ENCODE results near the gene OCSTAMP. TPM values are rescaled to one million over a fixed set of nuclear protein-coding genes. Genes with fewer than 3 reads are reported as not detected.

The OCSTAMP gene
- total RNA-seq, 4 donors from 2014 or later = not detected

DNA sequence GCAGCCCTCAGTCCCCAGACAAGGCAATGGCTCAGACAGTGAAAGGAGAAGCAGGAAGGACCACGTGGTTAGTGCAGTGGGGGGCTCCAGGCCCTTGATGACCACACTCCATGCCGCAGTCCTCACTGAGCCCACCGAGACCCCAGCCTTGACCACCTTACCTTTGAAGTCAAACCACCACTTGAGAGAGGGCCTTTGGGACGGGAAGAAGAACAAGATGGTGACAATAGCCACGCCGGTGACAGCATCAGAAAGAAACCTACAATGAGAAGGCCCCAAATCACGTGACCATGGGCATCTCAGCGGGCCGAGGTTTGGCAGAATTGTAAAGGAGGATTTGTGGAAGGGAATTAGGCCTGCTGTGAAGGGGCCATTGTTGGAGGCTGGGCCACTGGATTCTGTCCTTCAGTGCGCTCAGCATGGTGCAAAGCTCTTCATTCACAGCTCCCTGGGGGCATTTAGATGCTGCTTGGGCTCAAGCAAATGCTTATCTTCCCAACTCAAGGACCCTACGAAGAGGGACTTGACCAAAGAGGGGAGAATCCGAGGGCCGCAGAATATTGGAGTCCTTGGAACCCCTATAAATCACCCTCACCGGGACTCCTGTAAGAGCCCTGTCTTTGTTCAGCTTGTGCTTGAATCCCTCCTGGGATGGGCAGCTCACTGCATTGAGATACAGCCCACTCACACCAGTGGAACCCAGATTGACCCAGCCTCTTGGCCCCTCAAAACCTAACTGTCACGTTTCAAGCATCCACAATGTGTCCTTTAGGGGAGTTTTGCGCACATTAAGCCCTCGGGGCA is 33.2 kb upstream of the OCSTAMP start:
- no peaks in the 10 kb centered on the region for H3K4me1 ChIP-seq
- no peaks in the 10 kb centered on the region for H3K27me3 ChIP-seq
- H3K9me3 ChIP-seq = no peaks in the 10 kb centered on the region
- no peak overlapping the region for H3K4me3 ChIP-seq
- intact Hi-C loops (cut with DNase I) = no loop called here
- H3K27ac ChIP-seq = no peak overlapping the region
- TF ChIP-seq POLR2A (IDR thresholded peaks at IDR 0.05) = no peak
- TF ChIP-seq, protein P1, sequence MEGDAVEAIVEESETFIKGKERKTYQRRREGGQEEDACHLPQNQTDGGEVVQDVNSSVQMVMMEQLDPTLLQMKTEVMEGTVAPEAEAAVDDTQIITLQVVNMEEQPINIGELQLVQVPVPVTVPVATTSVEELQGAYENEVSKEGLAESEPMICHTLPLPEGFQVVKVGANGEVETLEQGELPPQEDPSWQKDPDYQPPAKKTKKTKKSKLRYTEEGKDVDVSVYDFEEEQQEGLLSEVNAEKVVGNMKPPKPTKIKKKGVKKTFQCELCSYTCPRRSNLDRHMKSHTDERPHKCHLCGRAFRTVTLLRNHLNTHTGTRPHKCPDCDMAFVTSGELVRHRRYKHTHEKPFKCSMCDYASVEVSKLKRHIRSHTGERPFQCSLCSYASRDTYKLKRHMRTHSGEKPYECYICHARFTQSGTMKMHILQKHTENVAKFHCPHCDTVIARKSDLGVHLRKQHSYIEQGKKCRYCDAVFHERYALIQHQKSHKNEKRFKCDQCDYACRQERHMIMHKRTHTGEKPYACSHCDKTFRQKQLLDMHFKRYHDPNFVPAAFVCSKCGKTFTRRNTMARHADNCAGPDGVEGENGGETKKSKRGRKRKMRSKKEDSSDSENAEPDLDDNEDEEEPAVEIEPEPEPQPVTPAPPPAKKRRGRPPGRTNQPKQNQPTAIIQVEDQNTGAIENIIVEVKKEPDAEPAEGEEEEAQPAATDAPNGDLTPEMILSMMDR (IDR thresholded peaks at IDR 0.05) = no peak
- DNase-seq = no peak
- WGBS, 2 donors = 73 to 81% methylated on average over 15 to 16 of the region's 17 CpGs
- H3K36me3 ChIP-seq = no peaks in the 10 kb centered on the region

DNA sequence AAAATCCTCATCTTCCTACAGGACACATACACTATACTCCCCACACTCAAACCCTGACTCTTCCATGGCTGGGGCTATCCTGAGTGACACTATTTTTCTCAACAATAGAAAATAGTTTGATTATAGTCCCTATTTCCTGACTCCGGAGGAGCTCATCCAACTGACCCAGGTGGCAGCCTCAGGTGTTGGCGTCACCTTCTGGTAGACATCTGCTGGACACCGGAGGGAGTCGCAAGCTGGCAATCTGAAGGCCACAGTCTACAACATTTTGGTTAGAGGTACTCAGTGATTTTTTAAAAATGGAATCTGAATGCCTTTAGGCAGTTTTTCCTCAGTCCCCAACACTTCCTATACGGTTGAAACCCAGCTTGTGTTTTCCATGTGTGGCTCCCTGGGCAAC is 32.2 kb upstream of the OCSTAMP start:
- intact Hi-C loops (cut with DNase I) = no loop called here
- Histone ChIP-seq H3K4me3 (no peak overlapping the region), H3K27ac (no peak overlapping the region), H3K9me3 (no peaks in the 10 kb centered on the region), H3K4me1 (no peaks in the 10 kb centered on the region), H3K27me3 (no peaks in the 10 kb centered on the region), H3K36me3 (no peaks in the 10 kb centered on the region)
- whole genome bisulfite sequencing, 2 donors = 90 to 93% methylated on average over 5 of the region's 5 CpGs
- no peak for TF ChIP-seq POLR2A (IDR thresholded peaks at IDR 0.05)
- TF ChIP-seq, protein P1 (IDR thresholded peaks at IDR 0.05) = no peak
- no peak for DNase-seq

DNA sequence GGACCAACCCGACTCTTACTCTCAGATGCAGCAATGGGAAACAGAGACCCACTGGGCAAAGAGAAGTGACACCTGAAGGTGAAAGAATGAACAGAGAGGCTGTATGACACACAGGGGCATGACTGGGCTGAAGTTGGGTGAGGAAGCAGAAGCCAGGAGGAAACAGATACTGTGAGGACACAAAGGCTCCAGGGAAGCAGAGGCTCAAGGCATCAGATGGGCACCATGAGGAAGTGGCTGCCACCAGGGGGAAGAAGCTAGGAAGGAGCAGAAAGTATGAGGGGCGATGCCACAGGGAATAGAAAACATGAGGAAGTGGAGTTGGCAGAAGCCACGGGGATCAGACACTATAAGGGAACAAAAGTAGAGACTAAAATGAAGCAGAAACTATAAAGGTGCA is 30.9 kb upstream of the OCSTAMP start:
- intact Hi-C loops (cut with DNase I) = no loop called here
- DNase-seq = no peak
- no peak overlapping the region for H3K27ac ChIP-seq
- WGBS, 2 donors = 64 to 83% methylated on average over 2 to 3 of the region's 3 CpGs
- H3K4me1 ChIP-seq = no peaks in the 10 kb centered on the region
- no peaks in the 10 kb centered on the region for H3K9me3 ChIP-seq
- no peaks in the 10 kb centered on the region for H3K27me3 ChIP-seq
- TF ChIP-seq, protein P1 (IDR thresholded peaks at IDR 0.05) = no peak
- TF ChIP-seq POLR2A (IDR thresholded peaks at IDR 0.05) = no peak
- H3K4me3 ChIP-seq = no peak overlapping the region
- no peaks in the 10 kb centered on the region for H3K36me3 ChIP-seq

DNA sequence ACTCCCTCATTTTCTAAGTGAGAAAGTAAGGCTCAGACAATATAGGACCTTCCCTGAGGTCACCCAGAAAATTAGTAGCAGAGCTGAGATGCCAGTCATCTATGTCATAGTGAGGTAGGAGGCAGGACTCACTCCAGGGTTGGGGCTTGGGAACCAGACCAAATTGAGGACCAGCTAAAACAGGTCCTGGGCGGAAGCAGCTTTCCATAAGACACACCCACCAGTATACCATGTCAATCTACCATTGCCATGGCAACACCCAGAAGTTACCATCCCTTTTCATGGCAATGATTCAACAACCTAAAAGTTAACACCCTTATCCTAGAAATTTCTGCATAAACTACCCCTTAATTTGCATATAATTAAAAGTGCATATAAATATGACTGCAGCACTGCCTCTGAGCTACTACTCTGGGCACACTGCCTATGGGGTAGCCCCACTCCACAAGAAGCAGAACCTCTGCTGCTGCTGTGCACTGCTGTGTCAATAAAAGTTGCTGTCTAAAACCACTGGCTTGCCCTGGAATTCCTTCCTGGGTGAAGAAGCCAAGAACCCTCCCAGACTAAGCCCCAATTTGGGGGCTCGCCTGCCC is 30.3 kb upstream of the OCSTAMP start:
- H3K27me3 ChIP-seq = no peaks in the 10 kb centered on the region
- no peak overlapping the region for H3K27ac ChIP-seq
- no peaks in the 10 kb centered on the region for H3K36me3 ChIP-seq
- H3K9me3 ChIP-seq = no peaks in the 10 kb centered on the region
- intact Hi-C loops (cut with DNase I) = no loop called here
- no peak overlapping the region for H3K4me3 ChIP-seq
- no peak for TF ChIP-seq POLR2A (IDR thresholded peaks at IDR 0.05)
- TF ChIP-seq, protein P1 (IDR thresholded peaks at IDR 0.05) = no peak
- no peak for DNase-seq
- no peaks in the 10 kb centered on the region for H3K4me1 ChIP-seq
- 83 to 86% methylated on average over 1 of the region's 2 CpGs for WGBS, 2 donors

DNA sequence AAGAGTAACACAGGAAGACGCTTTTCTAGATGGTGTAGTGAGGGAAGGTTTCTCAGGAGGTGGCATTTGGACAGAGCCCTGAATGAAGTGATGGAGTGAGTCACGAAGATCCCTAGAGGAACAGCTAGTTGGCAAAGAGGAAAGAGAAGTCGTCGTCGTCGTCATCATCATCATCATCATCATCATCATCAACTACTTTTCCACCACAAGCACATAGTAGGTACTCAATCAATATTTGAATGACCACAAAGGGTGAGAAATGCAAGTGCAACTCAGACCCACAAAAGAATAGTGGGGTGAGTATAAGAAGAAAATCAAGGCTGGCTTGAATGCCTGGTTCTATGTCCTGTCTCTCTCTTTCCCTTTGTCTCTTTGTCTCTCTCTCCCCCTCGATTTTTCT is 28.3 kb upstream of the OCSTAMP start:
- 75 to 83% methylated on average over 7 of the region's 7 CpGs for WGBS, 2 donors
- no peak for DNase-seq
- no peaks in the 10 kb centered on the region for H3K4me1 ChIP-seq
- H3K27ac ChIP-seq = no peak overlapping the region
- no peaks in the 10 kb centered on the region for H3K9me3 ChIP-seq
- no peak for TF ChIP-seq POLR2A (IDR thresholded peaks at IDR 0.05)
- TF ChIP-seq, protein P1 (IDR thresholded peaks at IDR 0.05) = no peak
- no peaks in the 10 kb centered on the region for H3K27me3 ChIP-seq
- H3K36me3 ChIP-seq = no peaks in the 10 kb centered on the region
- intact Hi-C loops (cut with DNase I) = no loop called here
- H3K4me3 ChIP-seq = no peak overlapping the region

Data from esophagus squamous epithelium (tissue), 5 donors.